Memory B cell (primary cell): ENCODE results near the gene HMGXB3.

Experiments used
- ATAC-seq: fragments of 150-1000 bp; cut with Tn5 transposase; 2 replicates; pipeline ENCODE4 v1.10.0; 2021; ENCODE audit warnings: low read depth, mild to moderate bottlenecking, moderate library complexity
- DNase-seq, 2 donors: peaks; one replicate each; pipeline ENCODE4 v3.0.0; 2022; ENCODE audit warnings: low spot score in 2 of 2
- H3K27ac Mint-ChIP-seq: one replicate; pipeline ENCODE4 v1.8.0; 2022; ENCODE audit warnings: mild to moderate bottlenecking, moderate library complexity, mixed read lengths
- H3K27me3 Mint-ChIP-seq: one replicate; pipeline ENCODE4 v1.8.0; 2022; ENCODE audit warnings: mixed read lengths
- H3K36me3 Mint-ChIP-seq: one replicate; pipeline ENCODE4 v1.8.0; 2022; ENCODE audit warnings: mild to moderate bottlenecking, mixed read lengths
- H3K4me1 Mint-ChIP-seq: one replicate; pipeline ENCODE4 v1.8.0; 2022; ENCODE audit warnings: mixed read lengths
- H3K4me3 Mint-ChIP-seq: one replicate; pipeline ENCODE4 v1.8.0; 2022; ENCODE audit warnings: mild to moderate bottlenecking, moderate library complexity, mixed read lengths
- H3K9me3 Mint-ChIP-seq: one replicate; pipeline ENCODE4 v1.8.0; 2022; ENCODE audit warnings: mixed read lengths

The HMGXB3 gene

GRCh38 chr5:149999866-150000255 is 678 bp upstream of the HMGXB3 start:
- Mint-ChIP-seq H3K4me3 (peak overlapping the region; percentile 89), H3K27ac (peak overlapping the region; percentile 88), H3K36me3 (peaks cover 16% of the 10 kb centered on the region), H3K4me1 (peaks cover 27% of the 10 kb centered on the region), H3K27me3 (no peaks in the 10 kb centered on the region), H3K9me3 (no peaks in the 10 kb centered on the region)
- ATAC-seq (no peak), DNase-seq (no peak)

- peak; percentile 20 to 28 for DNase-seq
- no peak for ATAC-seq
- H3K27ac Mint-ChIP-seq = peak overlapping the region; percentile 88
Measured at GRCh38 chr5:150000990-150001659, 586 bp downstream of the HMGXB3 start.

GRCh38 chr5:150001660-150002486 is 1.3 kb downstream of the HMGXB3 start:
- ATAC-seq (peak; percentile 63), DNase-seq (peak; percentile 34 to 51)
- Mint-ChIP-seq H3K4me3 (peak overlapping the region; percentile 89), H3K9me3 (no peaks in the 10 kb centered on the region), H3K27me3 (no peaks in the 10 kb centered on the region), H3K36me3 (peaks cover 17% of the 10 kb centered on the region), H3K4me1 (peaks cover 29% of the 10 kb centered on the region), H3K27ac (peak overlapping the region; percentile 88)

More at GRCh38 chr5:150000990-150001659, 586 bp downstream of the HMGXB3 start:
- Mint-ChIP-seq H3K9me3 (no peaks in the 10 kb centered on the region), H3K27me3 (no peaks in the 10 kb centered on the region), H3K36me3 (peaks cover 14% of the 10 kb centered on the region), H3K4me3 (peak overlapping the region; percentile 89), H3K4me1 (peaks cover 27% of the 10 kb centered on the region)

GRCh38 chr5:150006318-150006717 is 5.8 kb downstream of the HMGXB3 start:
- Mint-ChIP-seq H3K27ac (no peak overlapping the region), H3K4me3 (no peak overlapping the region), H3K36me3 (peaks cover 32% of the 10 kb centered on the region), H3K4me1 (peaks cover 21% of the 10 kb centered on the region), H3K9me3 (no peaks in the 10 kb centered on the region), H3K27me3 (no peaks in the 10 kb centered on the region)
- DNase-seq (no peak), ATAC-seq (no peak)

- Mint-ChIP-seq H3K27me3 (no peaks in the 10 kb centered on the region), H3K4me3 (no peak overlapping the region), H3K27ac (no peak overlapping the region), H3K4me1 (peaks cover 16% of the 10 kb centered on the region), H3K9me3 (no peaks in the 10 kb centered on the region), H3K36me3 (peaks cover 33% of the 10 kb centered on the region)
- DNase-seq = no peak
- ATAC-seq = no peak
Measured at GRCh38 chr5:150007050-150007449, 6.5 kb downstream of the HMGXB3 start.

GRCh38 chr5:150009671-150010387 is 9.3 kb downstream of the HMGXB3 start:
- H3K4me1 Mint-ChIP-seq = peaks cover 10% of the 10 kb centered on the region
- H3K36me3 Mint-ChIP-seq = peaks cover 46% of the 10 kb centered on the region
- no peaks in the 10 kb centered on the region for H3K27me3 Mint-ChIP-seq
- no peak for DNase-seq
- no peak for ATAC-seq
- no peak overlapping the region for H3K27ac Mint-ChIP-seq
- no peak overlapping the region for H3K4me3 Mint-ChIP-seq
- H3K9me3 Mint-ChIP-seq = no peaks in the 10 kb centered on the region

- peaks cover 53% of the 10 kb centered on the region for H3K36me3 Mint-ChIP-seq
- peaks cover 4% of the 10 kb centered on the region for H3K4me1 Mint-ChIP-seq
- H3K27ac Mint-ChIP-seq = no peak overlapping the region
- H3K4me3 Mint-ChIP-seq = no peak overlapping the region
- H3K9me3 Mint-ChIP-seq = peaks cover 1% of the 10 kb centered on the region
- no peak for ATAC-seq
- no peak for DNase-seq
- no peaks in the 10 kb centered on the region for H3K27me3 Mint-ChIP-seq
Measured at GRCh38 chr5:150013931-150014330, 13.4 kb downstream of the HMGXB3 start.

- no peaks in the 10 kb centered on the region for H3K27me3 Mint-ChIP-seq
- H3K27ac Mint-ChIP-seq = no peak overlapping the region
- no peak for ATAC-seq
- no peak for DNase-seq
- H3K4me1 Mint-ChIP-seq = peaks cover 4% of the 10 kb centered on the region
- peaks cover 1% of the 10 kb centered on the region for H3K9me3 Mint-ChIP-seq
- H3K4me3 Mint-ChIP-seq = no peak overlapping the region
- H3K36me3 Mint-ChIP-seq = peaks cover 57% of the 10 kb centered on the region
Measured at GRCh38 chr5:150014456-150014855, 13.9 kb downstream of the HMGXB3 start.

- Mint-ChIP-seq H3K4me1 (peaks cover 4% of the 10 kb centered on the region), H3K9me3 (peaks cover 1% of the 10 kb centered on the region), H3K36me3 (peaks cover 61% of the 10 kb centered on the region), H3K27ac (no peak overlapping the region), H3K27me3 (no peaks in the 10 kb centered on the region), H3K4me3 (no peak overlapping the region)
- ATAC-seq (no peak), DNase-seq (no peak)
Measured at GRCh38 chr5:150015415-150015814, 14.9 kb downstream of the HMGXB3 start.

GRCh38 chr5:150016537-150016936 is 16.0 kb downstream of the HMGXB3 start:
- no peak overlapping the region for H3K27ac Mint-ChIP-seq
- H3K27me3 Mint-ChIP-seq = no peaks in the 10 kb centered on the region

GRCh38 chr5:150017226-150018005 is 16.9 kb downstream of the HMGXB3 start:
- ATAC-seq (no peak), DNase-seq (no peak)
- no peak overlapping the region for H3K27ac Mint-ChIP-seq
- no peaks in the 10 kb centered on the region for H3K4me1 Mint-ChIP-seq
- no peak overlapping the region for H3K4me3 Mint-ChIP-seq
- H3K27me3 Mint-ChIP-seq = no peaks in the 10 kb centered on the region
- H3K9me3 Mint-ChIP-seq = peaks cover 1% of the 10 kb centered on the region
- peaks cover 61% of the 10 kb centered on the region for H3K36me3 Mint-ChIP-seq

More at GRCh38 chr5:150016537-150016936, 16.0 kb downstream of the HMGXB3 start:
- peaks cover 60% of the 10 kb centered on the region for H3K36me3 Mint-ChIP-seq
- ATAC-seq = no peak
- no peak overlapping the region for H3K4me3 Mint-ChIP-seq
- no peak for DNase-seq
- H3K9me3 Mint-ChIP-seq = peaks cover 1% of the 10 kb centered on the region
- H3K4me1 Mint-ChIP-seq = peaks cover 4% of the 10 kb centered on the region

GRCh38 chr5:150020249-150020648 is 19.7 kb downstream of the HMGXB3 start:
- Mint-ChIP-seq H3K9me3 (peaks cover 1% of the 10 kb centered on the region), H3K27ac (no peak overlapping the region), H3K36me3 (peaks cover 53% of the 10 kb centered on the region), H3K4me3 (no peak overlapping the region), H3K27me3 (no peaks in the 10 kb centered on the region), H3K4me1 (no peaks in the 10 kb centered on the region)
- ATAC-seq (no peak), DNase-seq (no peak)

- H3K27me3 Mint-ChIP-seq = no peaks in the 10 kb centered on the region
- H3K36me3 Mint-ChIP-seq = peaks cover 46% of the 10 kb centered on the region
- no peaks in the 10 kb centered on the region for H3K4me1 Mint-ChIP-seq
- no peak overlapping the region for H3K27ac Mint-ChIP-seq
- no peaks in the 10 kb centered on the region for H3K9me3 Mint-ChIP-seq
- ATAC-seq (no peak), DNase-seq (no peak)
- H3K4me3 Mint-ChIP-seq = no peak overlapping the region
Measured at GRCh38 chr5:150021491-150022157, 21.1 kb downstream of the HMGXB3 start.
